GM19193 (cell line): ENCODE data around the gene RBM24.

Experiments
- POLR2A ChIP-seq: IDR thresholded peaks from 4 replicates; pipeline ENCODE4 v1.6.1; 2011; ENCODE audit not compliant: insufficient read depth, insufficient read length; ENCODE audit errors: extremely low read depth

The RBM24 gene

DNA sequence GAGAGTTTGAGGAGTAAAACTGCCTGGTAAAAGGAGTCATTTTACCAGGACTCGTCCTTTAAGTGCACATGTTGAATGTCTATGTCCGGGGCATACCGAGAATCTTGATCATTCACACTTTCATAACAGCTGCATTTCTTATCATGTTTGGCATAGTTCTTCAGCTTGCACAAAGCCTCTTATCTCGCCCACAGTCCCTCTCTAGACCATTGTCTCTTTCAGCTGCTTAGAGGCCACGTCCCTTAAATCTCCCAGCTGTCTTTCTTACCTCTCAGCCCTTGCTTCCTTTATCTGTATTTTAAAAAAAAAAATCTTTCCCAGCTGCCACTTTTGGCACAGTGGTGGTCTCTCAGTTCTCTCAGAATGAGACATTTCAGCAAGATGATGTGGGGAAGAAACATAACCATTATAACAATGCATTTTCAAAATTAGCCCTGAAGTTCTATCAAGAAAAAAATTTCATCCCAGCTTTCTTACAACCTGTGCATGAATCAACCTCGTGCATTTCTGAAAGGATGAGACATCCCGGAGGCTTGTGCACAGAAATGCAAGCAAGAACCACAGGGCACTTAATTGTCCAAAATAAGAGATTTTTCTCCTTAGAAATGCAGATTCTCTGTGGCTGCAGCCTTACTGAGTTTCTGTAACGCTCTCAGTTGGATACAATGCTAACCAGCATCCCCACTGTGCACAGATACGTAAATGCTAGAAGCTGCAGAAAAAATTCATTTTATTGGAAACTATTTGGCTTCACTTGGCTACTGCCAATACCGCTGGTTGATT, 24.2 kb downstream of the RBM24 start:
- TF ChIP-seq POLR2A = no peak

DNA sequence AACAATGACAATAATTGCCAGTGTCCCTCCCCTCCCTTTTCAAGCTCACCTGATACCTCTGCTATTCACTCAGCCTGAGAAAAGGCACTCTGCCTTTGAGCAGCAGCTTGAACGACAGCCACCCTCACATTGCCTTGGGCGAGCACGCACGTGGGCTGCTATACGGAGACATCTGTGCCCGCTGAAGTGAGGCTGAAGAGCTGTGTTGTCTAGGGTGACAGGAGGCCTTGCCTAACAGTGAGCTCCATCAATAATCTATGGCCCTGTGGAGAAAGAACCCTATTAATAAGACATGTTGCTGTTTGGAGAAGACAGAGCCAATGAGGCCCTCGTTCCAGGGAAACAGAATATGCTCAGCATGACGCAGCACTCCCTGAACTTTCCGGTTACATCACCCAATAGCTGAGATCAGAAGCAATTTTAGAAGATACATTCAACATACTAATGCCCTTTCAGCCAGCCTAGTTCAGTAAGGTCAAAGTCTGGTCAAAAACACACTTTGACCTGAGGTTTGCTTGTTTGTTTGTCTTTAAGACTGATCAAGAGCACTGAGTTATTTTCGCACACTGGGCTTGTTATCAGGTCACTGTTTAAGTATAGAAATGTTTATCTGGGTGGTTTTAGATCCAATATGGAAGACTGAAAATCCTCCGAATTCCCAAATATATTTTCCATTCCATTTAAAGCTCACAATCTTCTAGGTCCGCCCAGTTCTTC, 30.6 kb downstream of the RBM24 start:
- no peak for TF ChIP-seq POLR2A

DNA sequence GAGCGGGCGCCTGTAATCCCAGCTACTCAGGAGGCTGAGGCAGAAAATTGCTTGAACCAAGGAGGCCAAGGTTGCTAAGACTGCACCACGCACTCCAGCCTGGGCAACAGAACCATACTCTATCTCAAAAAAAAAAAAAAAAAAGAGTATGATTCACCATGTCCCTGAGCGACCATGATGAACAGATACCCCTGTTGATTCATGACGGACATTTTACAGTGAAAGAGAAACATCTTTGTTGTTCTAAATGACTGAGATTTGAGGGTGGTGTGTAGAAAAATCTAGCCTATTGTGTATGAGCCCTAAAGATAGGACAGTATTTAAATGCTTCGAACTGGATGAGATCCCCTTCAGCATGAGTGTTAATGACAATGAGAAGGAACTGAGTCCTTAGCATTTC, 32.8 kb downstream of the RBM24 start:
- TF ChIP-seq POLR2A = no peak

DNA sequence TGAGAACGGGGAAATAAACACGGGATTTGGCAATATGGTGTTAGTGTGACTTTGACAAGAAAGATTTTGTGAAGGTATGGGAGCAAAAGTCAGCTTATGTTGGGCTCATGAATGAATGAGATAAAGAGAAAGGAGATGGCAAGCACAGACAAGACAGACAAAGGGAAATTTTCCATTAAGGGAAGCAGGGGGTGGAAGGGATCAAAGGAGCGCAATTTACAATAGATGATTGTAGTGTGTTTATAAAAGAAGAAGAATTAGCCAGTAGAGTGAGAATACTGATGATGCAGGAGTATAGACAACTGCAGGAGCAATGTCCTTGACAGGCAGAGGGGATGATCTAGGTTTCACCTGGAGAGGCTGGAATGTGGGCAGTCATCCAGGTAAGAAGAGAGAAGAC, 34.1 kb downstream of the RBM24 start:
- no peak for TF ChIP-seq POLR2A

DNA sequence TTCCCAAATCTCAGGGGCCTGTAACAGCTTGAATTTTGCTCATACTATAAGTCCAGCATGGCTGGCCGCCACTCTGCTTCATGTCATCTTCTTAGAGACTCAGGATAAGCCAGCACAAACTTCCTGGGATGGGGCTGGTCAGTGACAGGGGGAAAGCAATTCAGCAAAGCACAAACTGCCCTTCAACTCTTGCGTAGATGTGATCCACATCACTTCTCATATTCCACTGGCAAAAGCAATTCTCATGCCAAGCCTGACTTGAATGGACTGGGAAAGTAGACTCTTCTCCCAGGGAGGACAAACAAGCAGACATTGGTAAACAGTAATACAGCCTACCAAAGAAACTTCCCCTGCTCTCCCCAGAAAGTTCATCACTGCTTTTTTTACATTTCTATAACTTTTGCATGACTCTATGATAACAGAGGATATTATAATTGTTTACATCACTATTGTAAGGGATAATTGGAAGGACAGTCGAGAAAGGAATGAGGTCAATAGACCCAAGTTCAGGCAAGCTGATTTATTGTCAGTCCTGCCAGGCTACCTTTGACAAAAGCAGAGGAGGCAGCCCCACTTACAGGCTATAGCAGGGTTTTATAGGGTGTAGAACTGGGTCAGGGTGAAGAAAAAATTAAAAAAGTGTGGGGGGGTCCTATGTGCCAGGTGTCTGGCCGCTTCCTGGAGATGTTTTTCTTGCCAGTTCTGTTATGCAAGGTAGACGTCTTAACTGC, 37.4 kb downstream of the RBM24 start:
- no peak for TF ChIP-seq POLR2A

DNA sequence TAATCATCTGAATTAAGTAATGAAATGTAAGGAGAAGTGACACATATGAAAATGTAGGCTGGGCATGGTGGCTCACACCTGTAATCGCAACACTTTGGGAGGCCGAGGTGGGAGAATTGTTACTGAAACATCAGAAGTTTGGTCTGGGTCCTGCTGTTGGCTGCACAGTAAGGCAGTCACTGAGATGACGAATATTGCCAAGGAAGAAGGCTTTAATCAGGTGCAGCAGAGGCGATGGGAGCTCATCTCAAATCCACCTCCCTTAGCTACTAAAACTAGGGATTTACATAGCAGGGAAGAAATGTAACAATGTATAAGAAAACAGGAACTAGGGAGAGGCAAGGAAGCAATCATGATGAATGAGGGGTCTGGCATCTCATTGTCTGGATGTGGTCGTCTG, 50.1 kb downstream of the RBM24 start:
- TF ChIP-seq POLR2A = no peak

DNA sequence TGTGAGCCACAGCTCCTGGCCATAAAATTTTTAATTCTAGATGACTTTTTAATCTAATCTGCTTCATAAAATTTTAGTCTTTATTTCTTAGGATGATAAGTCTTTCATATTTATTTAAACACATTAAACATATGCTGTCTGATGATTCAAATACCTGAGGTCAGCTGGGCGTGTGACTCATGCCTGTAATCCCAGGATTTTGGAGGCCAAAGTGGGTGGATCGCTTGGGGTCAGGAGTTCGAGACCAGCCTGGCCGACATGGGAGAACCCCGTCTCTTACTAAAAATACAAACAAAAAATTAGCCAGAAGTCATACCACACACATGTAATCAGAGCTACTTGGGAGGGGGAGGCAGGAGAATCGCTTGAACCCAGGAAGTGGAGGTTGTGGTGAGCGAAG, 53.1 kb downstream of the RBM24 start:
- TF ChIP-seq POLR2A = no peak

DNA sequence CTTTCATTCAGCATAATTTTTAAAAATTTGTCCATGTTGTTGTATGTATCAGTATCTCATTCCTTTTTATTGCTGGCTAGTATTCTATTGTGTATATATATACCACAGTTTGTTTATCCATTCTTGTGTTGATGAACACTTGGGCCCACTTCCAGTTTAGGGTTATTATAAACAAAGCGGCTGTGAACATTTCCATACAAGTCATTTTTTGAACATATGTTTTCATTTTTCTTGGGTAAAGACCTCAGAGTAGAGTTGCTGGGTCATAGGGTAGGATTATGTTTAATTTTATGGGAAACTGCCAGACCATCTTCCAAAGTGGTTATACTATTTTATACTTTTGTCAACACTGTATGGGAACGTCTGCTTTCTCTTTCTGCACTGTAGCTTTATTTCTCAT, 55.3 kb downstream of the RBM24 start:
- no peak for TF ChIP-seq POLR2A

DNA sequence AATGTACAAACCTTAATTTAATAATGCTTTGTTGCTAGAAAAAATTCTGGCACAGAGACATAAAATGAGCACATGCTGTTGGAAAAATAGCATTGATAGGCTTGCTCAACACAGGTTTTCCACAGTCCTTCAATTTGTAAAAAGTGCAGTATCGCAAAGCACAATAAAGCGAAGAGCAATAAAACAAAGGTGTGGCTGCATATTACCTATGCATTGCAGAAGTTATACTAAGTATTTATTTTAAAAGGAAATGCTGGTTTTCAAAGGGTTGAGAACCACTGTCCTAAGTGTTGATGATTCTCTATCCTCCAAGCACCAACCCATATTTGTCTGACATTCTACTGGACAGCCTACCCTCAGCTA, 58.1 kb downstream of the RBM24 start:
- TF ChIP-seq POLR2A = no peak

DNA sequence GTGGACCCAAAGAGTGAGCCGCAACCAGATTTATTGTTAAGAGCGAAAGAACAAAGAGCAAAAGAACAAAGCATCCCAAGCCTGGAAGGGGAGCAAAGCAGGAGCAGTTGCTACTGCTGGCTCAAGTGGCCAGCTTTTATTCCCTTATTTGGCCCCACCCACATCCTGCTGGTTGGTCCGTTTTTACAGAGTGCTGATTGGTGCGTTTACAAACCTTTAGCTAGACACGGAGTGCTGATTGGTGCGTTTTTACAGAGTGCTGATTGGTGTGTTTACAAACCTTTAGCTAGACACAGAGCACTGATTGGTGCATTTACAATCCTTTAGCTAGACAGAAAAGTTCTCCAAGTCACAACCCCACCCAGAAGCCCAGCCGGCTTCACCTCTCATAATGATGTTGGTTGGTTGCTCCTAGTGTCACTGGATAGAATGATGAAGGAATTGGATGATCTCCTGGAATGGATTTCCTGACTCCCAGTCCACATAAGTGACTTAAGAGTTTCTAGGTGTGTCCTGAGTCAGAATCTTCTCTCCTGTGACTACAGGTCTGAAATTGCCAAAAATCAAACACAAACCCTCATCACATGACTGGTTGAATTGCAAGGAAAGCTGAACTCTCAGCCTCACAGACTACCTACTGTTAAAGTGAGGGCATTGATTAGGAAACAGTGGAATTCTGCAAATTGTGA, 60.1 kb downstream of the RBM24 start:
- no peak for TF ChIP-seq POLR2A

DNA sequence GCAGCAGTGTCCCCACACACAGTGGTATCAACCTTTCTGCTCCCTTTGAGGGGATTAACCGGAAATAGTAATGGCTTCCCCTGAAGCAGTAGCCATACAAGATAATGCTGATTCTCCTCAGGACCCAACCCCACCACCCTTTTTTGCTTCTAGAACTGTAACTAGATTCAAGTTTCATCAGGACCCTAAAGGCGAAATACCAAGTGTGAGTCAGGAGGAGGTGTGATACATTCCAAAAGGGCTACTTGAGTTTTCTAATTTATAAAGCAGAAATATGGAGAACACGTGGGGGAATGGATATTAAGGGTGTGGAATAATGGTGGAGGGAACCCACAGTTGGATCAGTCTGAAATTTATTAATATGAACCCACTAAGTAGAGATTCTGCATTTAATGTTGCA, 60.7 kb downstream of the RBM24 start:
- no peak for TF ChIP-seq POLR2A

DNA sequence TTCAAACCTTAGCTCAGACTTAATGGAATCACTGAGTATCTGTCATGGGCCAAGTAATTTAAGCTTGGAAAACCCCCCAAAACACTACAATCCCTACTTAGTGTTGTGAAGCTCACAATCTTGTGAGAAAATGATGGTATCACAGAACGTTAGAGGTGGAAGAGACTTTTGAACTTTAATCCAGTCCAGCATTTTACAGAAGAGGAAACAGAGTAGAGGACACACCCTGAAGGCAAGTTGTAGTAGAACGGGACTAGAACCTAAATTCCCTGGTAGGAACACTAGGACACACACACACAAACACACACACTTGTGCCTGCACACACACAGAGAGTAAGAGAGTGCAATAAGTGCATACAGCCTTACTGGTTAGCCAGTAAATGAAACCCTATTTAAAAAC, 62.1 kb downstream of the RBM24 start:
- TF ChIP-seq POLR2A = no peak
